Pons (tissue), 1 donor: ENCODE results near the gene UNC119B.

Source experiments
- DNase-seq: peaks from one replicate; pipeline ENCODE4 v3.0.0-alpha.2; 2016; ENCODE audit warnings: low spot score

UNC119B gene

DNA sequence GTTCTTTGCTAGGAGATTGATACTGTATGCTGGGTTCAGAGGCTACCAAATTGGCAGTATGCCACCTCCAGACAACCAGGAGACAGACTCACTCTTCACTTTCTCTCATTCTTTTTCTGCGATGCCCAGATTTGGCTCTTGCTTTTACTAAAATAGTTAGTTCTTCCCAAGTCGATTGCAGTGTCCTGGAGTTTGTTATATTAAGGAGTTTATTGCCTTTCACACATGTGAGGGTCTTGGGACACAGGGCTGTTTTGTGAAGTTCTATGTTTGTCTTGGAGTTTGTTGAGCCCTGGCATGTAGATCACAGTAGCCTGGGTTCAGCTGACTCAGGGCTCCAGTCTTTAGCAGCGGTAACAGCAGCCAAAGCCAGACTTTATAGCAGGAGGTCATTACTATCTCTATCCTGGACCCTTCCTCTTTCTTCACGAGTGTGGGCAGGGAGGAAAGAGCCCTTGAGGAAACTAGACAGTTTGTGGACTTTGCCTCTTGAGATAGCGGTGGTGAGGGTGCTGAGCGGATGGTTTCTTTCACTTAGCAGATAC lies 21.7 kb upstream of the UNC119B start:
- peak; percentile 36 for DNase-seq

DNA sequence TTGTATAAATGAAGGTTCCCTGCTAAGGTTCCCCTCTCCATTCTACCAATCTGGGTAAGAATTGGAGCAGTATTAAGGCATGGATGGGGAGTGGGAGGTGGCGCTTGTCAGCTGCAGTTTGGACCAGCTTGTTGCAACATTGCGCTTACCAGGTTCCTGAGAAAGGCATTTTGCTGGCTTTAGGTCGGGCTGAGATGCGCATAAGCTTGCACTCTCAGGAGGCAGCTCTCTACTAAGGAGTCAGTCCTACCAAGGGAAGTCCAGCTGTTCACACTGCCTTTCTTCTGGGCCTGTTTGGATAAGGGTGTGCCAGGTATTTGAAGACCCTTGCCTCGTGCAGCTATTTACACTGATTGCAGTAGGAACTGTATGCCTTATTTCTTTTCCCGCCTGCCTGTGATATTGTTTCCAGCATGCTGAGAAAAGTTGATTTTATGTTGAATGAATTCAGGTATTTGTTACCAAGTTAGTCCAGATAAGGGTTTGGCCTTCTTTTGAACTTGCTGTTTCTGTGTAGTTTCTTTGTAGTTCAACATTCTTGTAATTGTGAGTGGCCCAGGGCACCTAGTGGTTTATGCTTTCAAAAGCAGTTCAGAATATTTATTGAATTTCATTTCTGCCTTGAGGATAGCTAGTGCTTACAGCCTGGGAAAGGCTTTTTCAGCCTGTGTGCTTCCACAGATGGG lies 20.7 kb upstream of the UNC119B start:
- DNase-seq = no peak

GRCh38 chr12:120690083-120690450 lies 20.2 kb upstream of the UNC119B start:
- no peak for DNase-seq

GRCh38 chr12:120690978-120691377 lies 19.3 kb upstream of the UNC119B start:
- DNase-seq = no peak

GRCh38 chr12:120692524-120693033 lies 17.7 kb upstream of the UNC119B start:
- DNase-seq = no peak

DNA sequence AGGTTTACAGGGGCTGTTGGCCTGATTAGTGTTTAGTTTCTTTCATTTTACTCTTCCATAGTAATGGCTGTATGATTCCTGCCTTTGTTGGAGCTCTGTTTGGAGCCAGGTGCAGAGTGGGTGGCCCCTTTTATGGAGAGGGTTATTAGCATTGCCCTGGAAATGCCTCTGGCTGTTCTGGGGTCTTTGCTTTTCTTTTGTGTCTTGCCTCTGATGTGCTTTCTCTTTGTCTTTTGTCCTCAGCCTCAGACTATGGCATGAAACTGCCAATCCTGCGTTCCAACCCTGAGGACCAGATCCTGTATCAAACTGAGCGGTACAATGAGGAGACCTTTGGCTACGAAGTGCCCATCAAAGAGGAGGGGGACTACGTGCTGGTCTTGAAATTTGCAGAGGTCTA lies 16.4 kb upstream of the UNC119B start:
- DNase-seq = no peak

DNA sequence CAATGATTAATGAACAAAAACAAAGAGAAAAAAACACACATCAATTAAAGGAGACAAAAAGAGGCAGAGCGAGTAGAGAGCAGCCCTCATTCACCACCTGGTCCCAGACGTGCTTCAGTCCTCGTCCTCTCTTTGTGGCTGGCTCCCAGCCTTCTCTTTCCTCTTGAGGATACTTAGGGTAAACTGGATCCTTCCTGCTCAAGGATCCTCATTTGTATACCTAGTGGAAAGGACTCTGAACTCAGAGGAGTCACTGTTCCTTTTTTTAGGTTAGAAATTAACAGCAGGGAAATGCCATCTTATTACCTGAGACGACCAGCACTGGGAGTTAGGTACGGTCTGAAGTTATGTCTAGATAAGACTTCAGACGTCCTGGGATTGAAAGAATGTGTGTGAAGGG lies 13.6 kb upstream of the UNC119B start:
- no peak for DNase-seq

GRCh38 chr12:120697344-120697743 lies 12.9 kb upstream of the UNC119B start:
- DNase-seq = no peak

DNA sequence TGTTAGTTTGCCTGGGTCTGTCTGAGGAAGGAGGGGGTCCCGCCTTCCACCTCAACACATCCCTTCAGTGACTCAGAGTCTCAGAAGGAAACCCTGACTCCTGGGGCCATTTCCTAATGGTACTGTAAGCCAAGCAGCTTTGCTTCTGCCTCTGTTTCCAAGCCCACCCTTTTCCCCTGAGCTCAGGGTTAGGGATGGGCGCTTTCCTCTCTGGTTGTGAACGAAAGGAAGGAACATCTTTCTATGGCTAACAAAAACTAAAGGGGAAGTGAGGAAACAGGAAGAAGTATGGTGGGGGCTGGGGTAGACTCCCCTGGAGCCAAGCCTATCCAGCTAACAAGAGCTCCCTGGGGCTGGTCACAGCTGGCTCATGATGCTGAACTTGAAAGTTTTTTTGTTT lies 11.6 kb upstream of the UNC119B start:
- DNase-seq = no peak

GRCh38 chr12:120699553-120699952 lies 10.7 kb upstream of the UNC119B start:
- DNase-seq = no peak

- DNase-seq = no peak
Observed at GRCh38 chr12:120700886-120701285, 9.4 kb upstream of the UNC119B start.

- DNase-seq = no peak
Observed at GRCh38 chr12:120702637-120703036, 7.6 kb upstream of the UNC119B start.

DNA sequence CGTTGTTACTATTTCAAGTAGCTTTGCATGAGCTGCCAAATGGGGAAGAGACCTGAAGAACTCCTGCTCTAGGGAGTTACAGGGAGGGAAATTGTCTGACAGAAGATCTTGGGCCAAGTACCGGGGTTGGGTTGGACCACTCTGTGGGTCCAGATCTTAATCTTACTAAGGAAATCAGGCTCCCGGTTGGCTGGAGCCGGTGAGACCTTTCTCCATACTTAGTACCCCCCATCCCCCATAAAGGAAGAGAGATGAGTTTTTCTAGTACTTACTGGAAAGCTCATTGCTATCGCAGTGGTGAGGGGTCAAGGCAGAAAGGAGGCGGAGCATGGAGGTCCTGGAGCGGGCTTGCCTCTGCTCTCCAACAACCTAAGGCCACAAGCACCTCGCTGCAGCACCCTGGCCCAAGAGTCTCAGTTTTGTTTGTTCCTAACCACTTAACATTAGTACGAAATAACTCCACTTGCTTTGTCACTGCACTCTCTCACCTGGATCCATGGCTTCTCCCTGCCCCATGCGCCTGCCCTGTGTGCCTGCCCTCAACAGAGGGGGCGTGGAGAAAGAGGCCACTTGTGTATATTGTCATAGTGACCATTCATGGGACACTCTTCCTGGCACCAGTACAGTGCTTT lies 6.8 kb upstream of the UNC119B start:
- DNase-seq = no peak

GRCh38 chr12:120705618-120706017 lies 4.6 kb upstream of the UNC119B start:
- no peak for DNase-seq

DNA sequence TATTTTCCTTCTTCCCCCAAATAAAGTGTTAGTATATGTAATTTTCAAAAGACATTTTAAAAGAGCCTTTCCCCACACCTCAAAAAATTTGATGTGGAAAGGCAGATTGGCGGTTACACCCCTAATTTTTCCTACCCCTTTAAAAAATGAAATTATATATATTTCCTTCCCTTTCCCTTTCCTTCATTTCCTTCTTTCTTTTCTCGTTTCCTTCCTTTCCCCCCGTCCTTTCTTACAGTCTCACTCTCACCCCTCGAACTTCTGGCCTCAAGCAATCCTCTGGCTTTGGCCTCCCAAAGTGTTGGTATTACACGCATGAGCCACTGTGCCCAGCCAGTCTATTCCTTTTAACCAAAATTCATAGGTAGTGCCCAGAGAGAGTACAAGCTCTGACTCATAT lies 4.2 kb upstream of the UNC119B start:
- no peak for DNase-seq

GRCh38 chr12:120708651-120709050 lies 1.6 kb upstream of the UNC119B start:
- no peak for DNase-seq

GRCh38 chr12:120710805-120711296 lies 593 bp downstream of the UNC119B start:
- DNase-seq = no peak

DNA sequence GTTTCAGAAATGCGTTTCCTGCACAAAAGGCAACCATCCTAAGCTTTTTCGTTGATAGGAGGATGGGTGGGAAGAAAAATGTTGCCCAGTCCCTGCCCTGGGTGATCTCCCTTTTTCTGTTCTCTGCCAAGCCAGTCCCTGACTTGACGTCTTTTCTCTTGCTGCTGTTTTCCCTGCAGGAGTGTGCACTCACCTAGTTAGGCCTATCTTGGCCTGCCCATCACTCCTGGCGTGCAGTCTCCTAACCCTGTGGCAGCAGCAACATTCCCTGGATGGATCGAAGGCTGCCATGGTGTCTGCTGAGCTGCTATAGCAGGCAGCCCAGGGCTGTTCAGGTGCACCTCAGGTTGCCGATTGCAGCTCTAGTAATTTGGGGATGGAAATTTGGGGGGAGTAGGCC lies 1.2 kb downstream of the UNC119B start:
- DNase-seq = no peak

GRCh38 chr12:120712610-120713009 lies 2.4 kb downstream of the UNC119B start:
- no peak for DNase-seq

- DNase-seq = peak; percentile 87
Observed at GRCh38 chr12:120713861-120714482, 3.7 kb downstream of the UNC119B start.

DNA sequence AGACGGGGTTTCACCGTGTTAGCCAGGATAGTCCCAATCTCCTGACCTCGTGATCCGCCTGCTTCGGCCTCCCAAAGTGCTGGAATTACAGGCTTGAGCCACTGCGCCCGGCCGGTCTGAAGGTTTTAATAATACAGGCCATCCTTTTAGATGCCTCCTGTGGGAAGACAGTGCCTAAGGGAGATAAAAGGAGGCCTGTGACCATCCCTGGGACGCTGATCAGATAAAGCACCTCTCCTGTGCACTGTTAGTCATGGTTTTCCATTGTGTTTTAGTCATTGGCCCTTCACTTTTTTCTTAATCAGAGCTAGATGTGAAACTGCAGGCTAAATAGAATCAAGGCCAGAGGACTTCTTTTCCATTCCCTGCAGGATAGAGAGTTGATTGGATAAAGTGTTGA lies 7.8 kb downstream of the UNC119B start:
- no peak for DNase-seq

GRCh38 chr12:120719072-120719471 lies 8.8 kb downstream of the UNC119B start:
- no peak for DNase-seq
